HepG2 (cell line): ENCODE measurements around the gene DGKG. TPM values are rescaled to one million over a fixed set of nuclear protein-coding genes. Genes with fewer than 3 reads are reported as not detected.

ENCODE experiments used
- AGO2 ChIP-seq: fragments of 200-400 bp; formaldehyde crosslinking; optimal IDR thresholded peaks from 2 replicates; pipeline ENCODE3; 2017; ENCODE audit warnings: mild to moderate bottlenecking, low read depth, low read length, moderate library complexity
- CEBPZ ChIP-seq: IDR thresholded peaks from 2 replicates; pipeline ENCODE4 v1.6.1; 2012; ENCODE audit warnings: low read length, improper control_type of control experiment
- HOXA9 ChIP-seq: sonication (generic); formaldehyde crosslinking; IDR thresholded peaks from 2 replicates; pipeline ENCODE4 v1.8.1; 2022; ENCODE audit warnings: missing genetic modification reagents, mild to moderate bottlenecking, moderate library complexity, borderline replicate concordance
- KLF15 ChIP-seq: sonication (generic); formaldehyde crosslinking; IDR thresholded peaks from 2 replicates; pipeline ENCODE4 v1.8.1; 2023; ENCODE audit warnings: borderline replicate concordance, mild to moderate bottlenecking, inconsistent platforms, missing genetic modification reagents, mixed read lengths
- NRL ChIP-seq: sonication (generic); formaldehyde crosslinking; IDR thresholded peaks from 2 replicates; pipeline ENCODE4 v1.5.0; 2020; ENCODE audit warnings: missing genetic modification reagents, mild to moderate bottlenecking, moderate library complexity, borderline replicate concordance
- TBX2 ChIP-seq: sonication (generic); formaldehyde crosslinking; IDR thresholded peaks from 2 replicates; pipeline ENCODE4 v1.5.0; 2020; ENCODE audit warnings: missing genetic modification reagents, mild to moderate bottlenecking, borderline replicate concordance
- ZNF652 ChIP-seq: IDR thresholded peaks from 2 replicates; pipeline ENCODE4 v1.6.1; 2016; ENCODE audit warnings: low read depth, borderline replicate concordance
- polyA plus RNA-seq, 8 experiments: library from polyadenylated mRNA; depleted of rRNA in 3 of 8; stranded (reverse) in 7 of 8; unstranded in 1 of 8; fragments of >200 nt; fragmentation: Illumina TruSeq in 4 of 8; extraction: Trizol in 4 of 8; gene quantifications; 2 replicates each; pipeline versions ENCODE4 v1.2.1 to v1.2.3, GENCODE V29; 2011 to 2016; ENCODE audit warnings: low read depth in 4 of 8, missing spikeins in 1 of 8, mixed read lengths in 1 of 8; ENCODE audit not compliant: insufficient read depth in 1 of 8
- total RNA-seq, 5 experiments: library from RNA; depleted of rRNA; stranded (reverse); fragments of >200 nt; fragmentation: Illumina TruSeq; extraction: Trizol; gene quantifications; 2 replicates each; pipeline ENCODE4 v1.2.3, GENCODE V29; 2016; ENCODE audit warnings: low read depth in 1 of 5
- TF ChIP-seq, protein P1 (sequence below): sonication (generic); formaldehyde crosslinking; IDR thresholded peaks from 2 replicates; pipeline ENCODE4 v1.5.0; 2020; ENCODE audit warnings: missing genetic modification reagents, mild to moderate bottlenecking, borderline replicate concordance
- TF ChIP-seq, protein P2 (sequence below), 2 experiments: IDR thresholded peaks; 2 replicates each; pipeline ENCODE4 v1.6.1; 2011 to 2012; ENCODE audit warnings: low read length in 2 of 2, borderline replicate concordance in 1 of 2, low read depth in 1 of 2, mild to moderate bottlenecking in 1 of 2, moderate library complexity in 1 of 2

The DGKG gene
- total and polyA plus RNA-seq, 2 of the 13 experiments (the other 11 are each of a cell fraction or from before 2014, with no cell fraction given) = 3.8 to 6.2 TPM

- no peak for TF ChIP-seq TBX2 (CRISPR knock-in tag)
- TF ChIP-seq, protein P1, sequence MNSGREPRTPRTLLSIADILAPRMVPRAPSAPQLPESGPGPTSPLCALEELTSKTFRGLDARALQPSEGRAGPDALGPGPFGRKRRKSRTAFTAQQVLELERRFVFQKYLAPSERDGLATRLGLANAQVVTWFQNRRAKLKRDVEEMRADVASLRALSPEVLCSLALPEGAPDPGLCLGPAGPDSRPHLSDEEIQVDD = no peak
- TF ChIP-seq, protein P2, sequence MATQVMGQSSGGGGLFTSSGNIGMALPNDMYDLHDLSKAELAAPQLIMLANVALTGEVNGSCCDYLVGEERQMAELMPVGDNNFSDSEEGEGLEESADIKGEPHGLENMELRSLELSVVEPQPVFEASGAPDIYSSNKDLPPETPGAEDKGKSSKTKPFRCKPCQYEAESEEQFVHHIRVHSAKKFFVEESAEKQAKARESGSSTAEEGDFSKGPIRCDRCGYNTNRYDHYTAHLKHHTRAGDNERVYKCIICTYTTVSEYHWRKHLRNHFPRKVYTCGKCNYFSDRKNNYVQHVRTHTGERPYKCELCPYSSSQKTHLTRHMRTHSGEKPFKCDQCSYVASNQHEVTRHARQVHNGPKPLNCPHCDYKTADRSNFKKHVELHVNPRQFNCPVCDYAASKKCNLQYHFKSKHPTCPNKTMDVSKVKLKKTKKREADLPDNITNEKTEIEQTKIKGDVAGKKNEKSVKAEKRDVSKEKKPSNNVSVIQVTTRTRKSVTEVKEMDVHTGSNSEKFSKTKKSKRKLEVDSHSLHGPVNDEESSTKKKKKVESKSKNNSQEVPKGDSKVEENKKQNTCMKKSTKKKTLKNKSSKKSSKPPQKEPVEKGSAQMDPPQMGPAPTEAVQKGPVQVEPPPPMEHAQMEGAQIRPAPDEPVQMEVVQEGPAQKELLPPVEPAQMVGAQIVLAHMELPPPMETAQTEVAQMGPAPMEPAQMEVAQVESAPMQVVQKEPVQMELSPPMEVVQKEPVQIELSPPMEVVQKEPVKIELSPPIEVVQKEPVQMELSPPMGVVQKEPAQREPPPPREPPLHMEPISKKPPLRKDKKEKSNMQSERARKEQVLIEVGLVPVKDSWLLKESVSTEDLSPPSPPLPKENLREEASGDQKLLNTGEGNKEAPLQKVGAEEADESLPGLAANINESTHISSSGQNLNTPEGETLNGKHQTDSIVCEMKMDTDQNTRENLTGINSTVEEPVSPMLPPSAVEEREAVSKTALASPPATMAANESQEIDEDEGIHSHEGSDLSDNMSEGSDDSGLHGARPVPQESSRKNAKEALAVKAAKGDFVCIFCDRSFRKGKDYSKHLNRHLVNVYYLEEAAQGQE (IDR thresholded peaks at IDR 0.05; ENCODE audit: borderline replicate concordance in 1 of 2, low read depth in 1 of 2, low read length in 2 of 2) = no peak
- TF ChIP-seq AGO2 = no peak
- TF ChIP-seq HOXA9 (CRISPR knock-in tag) = no peak
- TF ChIP-seq ZNF652 = no peak
- TF ChIP-seq CEBPZ = no peak
- no peak for TF ChIP-seq NRL (CRISPR knock-in tag)
- no peak for TF ChIP-seq KLF15
- TF ChIP-seq, all 625 proteins: peak for 0
These were observed 40.3 kb downstream of the DGKG start (continued) for GRCh38 chr3:186321746-186322145.
